CD4-positive, alpha-beta T cell treated with Interleukin-12 subunit alpha and Interleukin-12 subunit beta, for 1 hour (primary cell): ENCODE data around the gene MT1H.
"Not testable (repeated sequence)": the region's sequence is repeated elsewhere in the genome, so short reads cannot be mapped to it uniquely, and the experiment has no call there.

Experiments
- DNase-seq: peaks from one replicate; pipeline ENCODE4 v3.0.0-alpha.2; 2020

Gene MT1H

DNA sequence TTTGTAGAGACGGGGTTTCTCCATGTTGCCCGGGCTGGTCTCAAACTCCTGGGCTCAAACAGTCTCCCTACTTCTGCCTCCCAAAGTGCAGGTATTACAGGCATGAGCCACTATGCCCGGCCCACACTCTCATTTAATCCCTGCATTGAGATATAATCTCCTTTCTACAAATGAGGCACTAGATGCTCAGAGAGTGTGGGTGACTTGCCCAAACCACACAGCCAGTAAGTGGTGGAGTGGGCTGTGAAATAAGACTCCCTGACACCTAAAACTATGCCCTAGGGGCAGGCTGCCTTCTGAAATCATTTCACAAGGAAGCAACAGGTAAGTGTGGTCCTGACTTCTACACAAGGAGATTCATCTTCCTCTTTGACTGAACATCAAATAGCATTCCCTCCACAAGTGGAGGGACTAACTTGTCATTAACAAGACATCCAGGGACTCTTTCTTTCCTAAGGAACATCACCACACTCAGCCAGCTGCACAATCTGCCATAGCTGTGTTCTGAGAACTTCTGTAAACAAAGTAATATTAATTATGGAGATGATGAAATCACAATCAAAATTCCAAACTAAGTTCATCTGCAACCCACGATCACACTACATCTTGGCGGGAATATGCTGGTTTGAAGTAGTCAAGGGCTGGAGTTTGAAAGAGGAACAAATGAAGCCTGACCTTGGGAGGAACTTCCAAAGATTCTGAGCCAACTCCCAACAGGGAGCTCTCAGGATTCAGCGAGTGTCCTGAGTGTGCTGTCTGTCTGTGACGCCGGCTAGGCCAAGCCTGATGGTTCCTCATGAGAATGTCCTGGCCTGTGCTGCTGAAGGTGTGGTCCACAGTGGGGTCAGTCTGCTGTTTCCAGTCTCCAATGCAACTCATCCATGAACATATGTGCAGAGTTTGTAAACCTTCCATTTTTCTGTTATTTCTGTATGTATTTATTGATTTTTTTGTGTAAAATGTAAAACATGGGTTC, 4.0 kb upstream of the MT1H start:
- not testable (repeated sequence) for DNase-seq

DNA sequence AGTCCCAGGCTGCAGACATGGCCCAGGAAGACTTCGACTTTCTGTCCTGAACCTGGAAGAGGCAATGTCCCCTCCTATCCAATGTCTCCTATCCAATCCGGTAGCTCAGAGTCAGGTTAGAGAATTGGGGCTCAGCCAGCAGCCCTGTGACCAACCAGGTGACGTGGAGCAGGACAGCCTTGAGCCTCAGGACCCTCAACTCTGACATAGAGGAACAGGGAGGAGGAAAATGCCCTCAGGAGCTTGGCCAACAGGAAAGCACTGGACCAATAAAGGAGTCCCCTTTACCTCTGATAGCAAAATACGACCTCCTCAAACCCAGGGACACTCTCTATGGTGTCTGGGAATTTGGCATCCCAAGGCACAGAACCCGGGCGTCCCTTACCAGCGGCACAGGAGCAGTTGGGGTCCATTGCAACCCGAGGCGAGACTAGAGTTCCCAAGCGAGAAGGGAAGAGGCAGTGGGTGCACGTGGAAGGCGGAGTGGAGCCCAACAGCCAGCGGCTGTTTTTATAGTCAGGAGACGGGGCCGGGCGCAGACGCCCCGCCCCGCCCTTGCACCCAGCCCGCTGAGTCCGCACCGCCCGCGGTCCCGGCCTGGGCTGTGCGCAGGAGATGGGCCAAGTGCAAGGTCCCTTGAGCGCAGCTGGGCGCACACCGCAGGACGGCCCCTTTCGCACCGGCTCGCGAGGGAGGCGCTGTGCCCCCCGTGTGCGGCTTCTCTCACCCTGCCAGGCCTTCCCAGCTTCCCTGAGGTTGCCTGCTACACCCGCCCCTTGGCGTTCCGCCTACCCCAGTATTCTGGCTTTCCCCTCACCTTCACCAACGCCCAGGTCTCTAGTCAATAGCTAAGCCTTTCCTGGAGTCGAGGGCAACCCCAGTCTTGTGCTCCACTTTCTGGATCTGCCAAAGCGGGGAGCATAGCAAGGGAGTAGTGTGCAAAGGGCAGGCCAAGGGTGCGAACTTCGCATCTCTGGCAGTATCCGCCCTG, 1.7 kb upstream of the MT1H start, which contains the start of gene MT1G:
Gene MT1G (minus strand): TSS at position 485 of the 991 bp plus-strand sequence. CDS start 72 bp downstream, at position 413.
- peak; percentile 9 for DNase-seq

DNA sequence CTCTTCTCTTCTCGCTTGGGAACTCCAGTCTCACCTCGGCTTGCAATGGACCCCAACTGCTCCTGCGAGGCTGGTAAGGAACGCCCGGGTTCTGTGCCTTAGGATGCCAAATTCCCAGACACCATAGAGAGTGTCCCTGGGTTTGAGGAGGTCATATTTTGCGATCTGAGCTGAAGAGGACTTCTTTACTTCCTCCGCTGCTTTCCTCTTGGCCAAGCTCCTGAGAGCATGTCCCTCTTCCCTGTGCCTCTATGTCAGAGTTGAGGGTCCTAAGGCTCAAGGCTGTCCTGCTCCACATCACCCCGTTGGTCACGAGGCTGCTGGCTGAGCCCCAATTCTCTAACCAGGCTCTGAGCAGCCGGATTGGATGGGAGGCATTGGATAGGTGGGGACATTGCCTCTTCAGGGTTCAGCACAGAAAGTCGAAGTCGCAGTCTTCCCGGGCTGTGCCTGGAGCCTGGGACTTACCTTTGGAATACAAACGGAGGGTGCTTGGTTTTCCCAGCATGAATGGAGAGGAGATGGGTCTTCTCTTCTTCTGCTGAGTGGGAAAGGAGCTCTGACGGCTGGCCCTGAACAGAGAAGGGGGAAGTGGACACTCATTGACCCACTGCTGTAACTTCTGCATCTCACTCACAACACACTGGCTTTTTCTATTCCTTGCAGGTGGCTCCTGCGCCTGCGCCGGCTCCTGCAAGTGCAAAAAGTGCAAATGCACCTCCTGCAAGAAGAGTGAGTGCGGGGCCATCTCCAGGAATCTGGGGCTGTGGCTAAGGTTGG, 416 bp downstream of the MT1H start:
- no peak for DNase-seq

DNA sequence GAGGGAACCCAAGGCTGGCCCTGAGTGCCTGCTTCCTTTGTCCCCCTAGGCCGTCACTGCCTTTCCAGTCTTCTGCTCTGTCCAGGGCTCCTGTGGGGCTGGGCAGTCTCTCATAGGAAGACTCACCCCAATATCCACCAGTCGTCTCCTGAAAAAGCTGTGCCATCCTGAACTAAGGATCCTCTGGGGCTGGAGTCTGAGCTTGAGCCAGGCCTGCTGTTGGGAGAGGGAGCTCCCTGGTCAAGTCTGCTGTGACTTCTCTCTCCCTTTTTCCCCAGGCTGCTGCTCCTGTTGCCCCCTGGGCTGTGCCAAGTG, 963 bp downstream of the MT1H start:
- no peak for DNase-seq

DNA sequence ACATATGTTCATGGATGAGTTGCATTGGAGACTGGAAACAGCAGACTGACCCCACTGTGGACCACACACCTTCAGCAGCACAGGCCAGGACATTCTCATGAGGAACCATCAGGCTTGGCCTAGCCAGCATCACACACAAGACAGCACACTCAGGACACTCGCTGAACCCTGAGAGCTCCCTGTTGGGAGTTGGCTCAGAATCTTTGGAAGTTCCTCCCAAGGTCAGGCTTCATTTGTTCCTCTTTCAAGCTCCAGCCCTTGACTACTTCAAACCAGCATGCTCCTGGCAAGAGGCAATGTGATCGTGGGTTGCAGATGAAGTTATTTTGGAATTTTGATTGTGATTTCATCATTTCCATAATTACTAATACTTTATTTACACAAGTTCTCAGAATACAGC, 2.1 kb downstream of the MT1H start:
- DNase-seq = not testable (repeated sequence)

DNA sequence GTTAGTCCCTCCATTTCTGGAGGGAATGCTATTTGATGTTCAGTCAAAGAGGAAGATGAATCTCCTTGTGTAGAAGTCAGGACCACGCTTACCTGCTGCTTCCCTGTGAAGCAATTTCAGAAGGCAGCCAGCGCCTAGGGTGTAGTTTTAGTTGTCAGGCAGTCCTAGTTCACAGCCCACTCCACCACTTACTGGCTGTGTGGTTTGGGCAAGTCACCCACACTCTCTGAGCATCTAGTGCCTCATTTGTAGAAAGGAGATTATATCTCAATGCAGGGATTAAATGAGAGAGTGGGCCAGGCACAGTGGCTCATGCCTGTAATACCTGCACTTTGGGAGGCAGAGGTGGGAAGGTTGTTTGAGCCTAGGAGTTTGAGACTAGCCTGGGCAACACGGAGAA, 2.6 kb downstream of the MT1H start:
- DNase-seq = not testable (repeated sequence)

DNA sequence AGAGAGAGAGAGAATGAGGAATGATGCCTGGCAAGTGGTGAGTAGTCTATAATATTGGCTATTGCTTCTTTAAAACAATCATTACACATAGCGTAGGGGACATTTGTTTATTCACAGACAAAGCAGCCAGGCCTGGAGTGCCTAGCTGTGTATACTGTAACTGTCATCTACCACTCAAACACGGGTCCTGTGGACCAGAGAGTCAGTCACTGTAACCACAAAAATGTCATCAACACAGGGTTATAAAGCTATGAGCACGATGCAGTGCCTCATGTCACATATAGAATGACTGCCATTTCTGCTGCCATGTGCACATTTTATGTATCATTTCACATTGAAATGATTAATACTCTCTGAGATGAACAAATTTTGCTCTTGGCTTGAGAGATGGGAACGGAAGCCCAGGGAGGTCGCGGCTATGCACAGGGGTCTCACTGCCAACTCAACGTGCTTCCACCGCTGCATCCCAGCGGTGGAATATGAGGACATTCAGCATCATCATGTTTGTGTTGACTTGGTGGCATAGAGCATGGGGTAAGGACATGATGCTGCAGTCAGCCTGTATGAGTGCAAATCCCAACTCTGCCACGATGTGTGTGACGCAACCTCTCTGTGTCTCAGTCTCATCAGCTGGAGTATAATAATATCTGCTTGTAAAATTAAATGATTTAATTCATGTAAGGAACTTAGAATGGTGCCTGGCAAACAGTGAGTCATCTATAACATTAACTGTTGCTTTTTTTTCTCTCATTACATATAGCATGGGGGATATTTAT, 3.3 kb downstream of the MT1H start:
- DNase-seq = no peak

DNA sequence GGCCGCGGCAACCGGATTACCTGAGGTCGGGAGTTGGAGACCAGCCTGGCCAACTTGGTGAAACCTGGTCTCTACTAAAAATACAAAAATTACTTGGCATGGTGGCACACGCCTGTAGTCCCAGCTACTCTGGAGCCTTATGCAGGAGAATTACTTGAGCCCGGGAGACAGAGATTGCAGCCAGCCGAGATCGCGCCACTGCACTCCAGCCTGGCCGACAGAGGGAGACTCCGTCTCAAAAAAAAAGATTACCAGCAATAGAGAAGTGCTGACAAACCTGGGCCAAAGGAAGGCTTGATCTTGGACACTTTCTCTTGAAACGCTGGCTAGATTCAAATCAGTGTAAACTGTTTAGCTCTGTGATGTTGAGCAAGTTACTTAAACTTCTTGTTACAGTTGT, 4.3 kb downstream of the MT1H start:
- peak; percentile 30 for DNase-seq

DNA sequence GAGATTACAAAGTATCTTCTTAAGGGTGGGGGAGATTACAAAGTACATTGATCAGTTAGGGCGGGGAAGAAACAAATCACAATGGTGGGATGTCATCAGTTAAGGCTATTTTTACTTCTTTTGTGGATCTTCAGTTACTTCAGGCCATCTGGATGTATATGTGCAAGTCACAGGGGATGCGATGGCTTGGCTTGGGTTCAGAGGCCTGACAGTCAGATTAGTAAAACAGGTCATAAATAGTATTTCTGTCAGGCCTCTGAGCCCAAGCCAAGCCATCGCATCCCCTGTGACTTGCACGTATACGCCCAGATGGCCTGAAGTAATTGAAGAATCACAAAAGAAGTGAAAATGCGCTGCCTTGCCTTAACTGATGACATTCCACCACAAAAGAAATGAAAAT, 5.0 kb downstream of the MT1H start:
- not testable (repeated sequence) for DNase-seq

DNA sequence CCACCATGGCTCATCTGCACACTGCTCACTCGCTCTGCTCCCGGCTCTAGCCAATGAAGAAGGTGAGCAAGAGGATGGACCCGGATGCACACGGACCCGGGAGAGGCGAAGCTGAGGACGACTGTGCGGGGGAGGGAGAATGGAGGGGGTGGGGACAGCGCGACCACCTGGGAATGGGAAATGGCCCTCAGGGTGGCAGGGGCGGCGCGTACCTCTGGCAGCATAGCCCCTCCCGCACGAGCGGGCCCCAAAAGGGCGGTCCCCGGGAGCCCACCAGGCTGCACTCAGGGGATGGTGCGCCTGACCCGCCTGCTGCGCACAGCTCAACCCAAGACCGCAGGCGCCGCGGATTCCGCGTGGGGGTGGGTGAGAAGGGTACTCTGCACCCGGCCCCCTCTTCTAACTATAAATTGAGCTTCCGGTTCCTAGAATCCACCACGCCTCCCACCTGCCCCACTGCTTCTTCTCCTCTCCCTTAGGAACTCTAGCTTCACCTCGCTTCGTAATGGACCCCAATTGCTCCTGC, 6.1 kb downstream of the MT1H start:
- DNase-seq = peak; percentile 34

DNA sequence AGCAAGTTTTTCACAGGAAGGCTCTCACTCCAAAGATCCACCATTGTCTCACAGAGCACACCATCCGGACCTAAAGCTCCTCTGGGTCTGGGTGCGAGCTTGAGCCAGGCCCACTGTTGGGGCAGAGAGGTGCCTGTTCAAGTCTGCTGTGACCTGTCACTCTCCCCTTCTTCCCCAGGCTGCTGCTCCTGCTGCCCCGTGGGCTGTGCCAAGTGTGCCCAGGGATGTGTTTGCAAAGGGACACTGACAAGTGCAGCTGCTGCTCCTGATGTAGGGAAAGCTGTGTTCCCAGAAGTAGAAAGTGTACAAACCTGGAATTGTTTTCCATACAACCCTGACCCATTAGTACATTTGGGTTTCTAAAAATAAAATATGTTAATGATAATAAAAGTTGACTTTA, 7.9 kb downstream of the MT1H start:
- no peak for DNase-seq

DNA sequence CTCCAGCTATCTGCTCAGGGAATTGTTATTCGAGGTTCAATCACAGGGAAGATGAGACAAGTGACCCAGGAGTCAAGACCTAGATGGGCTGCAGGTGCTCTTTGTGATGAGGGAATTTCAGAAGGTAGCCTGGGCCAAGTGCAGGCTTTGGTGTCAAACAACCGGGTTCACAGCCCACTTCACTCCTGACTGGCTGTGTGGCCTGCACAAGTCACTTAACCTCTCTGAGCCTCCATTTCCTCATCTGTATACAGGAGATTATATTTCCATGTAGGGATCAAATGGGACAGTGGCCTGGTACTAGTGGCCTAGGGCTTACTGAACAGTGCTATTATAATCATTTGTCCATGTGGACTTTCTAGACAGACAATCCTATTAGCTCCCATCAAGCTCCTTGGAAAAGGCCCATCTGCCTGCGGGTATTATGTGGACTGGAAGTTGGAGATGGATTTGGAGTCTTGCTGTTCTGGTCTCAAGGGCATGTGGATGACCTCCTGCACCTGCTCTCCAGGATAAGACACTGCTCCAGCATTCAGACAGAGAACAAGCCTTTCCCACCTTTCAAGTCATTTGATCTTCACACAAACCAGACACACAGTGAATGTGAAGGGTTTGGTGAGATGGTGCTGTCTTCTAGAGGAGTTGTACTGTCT, 9.6 kb downstream of the MT1H start:
- no peak for DNase-seq

DNA sequence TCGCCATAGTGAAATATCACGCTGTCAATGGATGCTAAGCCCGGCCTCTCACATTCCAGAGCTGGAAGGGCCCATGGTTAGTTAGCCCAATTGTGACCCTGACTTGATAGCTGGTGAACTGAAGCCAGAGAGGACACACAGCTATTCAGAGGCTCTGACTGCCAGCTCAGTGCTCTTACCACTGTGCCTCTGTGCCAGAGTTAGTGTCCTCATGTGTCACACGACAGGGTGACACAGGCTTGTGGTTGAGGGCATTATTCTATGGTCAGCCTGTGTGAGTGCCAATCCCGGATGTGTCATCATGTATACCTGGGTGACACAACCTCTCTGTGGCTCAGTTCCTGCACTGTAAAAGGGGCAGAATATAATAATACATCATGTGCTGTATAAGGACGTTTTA, 10.2 kb downstream of the MT1H start:
- no peak for DNase-seq

DNA sequence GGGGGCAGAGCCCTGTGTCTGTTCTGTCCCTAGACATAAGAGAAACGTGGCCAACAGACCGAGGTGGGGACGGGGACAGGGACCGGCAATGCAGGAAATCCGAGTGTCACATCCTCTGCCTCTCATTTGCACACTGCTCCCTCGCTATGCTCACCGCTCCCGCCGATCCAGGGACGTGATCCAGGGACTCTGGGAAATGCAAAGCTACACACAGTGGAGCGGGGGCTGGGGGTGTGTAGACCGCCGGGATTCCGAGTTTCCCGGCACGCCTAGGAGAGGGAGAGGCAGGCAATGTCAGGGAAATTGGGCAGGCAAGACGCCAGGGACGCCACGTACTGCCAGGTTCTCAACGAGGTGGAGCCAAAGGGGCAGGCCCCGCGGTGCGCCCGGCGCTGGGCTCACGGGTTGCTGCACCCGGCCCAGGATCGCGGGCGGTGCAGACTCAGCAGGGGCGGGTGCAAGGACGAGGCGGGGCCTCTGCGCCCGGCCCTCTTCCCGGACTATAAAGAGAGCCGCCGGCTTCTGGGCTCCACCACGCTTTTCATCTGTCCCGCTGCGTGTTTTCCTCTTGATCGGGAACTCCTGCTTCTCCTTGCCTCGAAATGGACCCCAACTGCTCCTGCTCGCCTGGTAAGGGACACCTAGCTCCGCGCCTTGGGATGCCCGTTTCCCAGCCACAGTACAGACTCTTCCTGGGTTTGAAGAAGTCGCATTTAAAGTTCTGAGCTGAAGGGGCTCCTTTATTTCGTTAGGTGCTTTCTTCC, 12.5 kb downstream of the MT1H start, which contains the start of gene MT1X:
Gene MT1X (plus strand): TSS at position 532 of the 764 bp plus-strand sequence. CDS start 71 bp downstream, at position 603.
- DNase-seq = peak; percentile 89

DNA sequence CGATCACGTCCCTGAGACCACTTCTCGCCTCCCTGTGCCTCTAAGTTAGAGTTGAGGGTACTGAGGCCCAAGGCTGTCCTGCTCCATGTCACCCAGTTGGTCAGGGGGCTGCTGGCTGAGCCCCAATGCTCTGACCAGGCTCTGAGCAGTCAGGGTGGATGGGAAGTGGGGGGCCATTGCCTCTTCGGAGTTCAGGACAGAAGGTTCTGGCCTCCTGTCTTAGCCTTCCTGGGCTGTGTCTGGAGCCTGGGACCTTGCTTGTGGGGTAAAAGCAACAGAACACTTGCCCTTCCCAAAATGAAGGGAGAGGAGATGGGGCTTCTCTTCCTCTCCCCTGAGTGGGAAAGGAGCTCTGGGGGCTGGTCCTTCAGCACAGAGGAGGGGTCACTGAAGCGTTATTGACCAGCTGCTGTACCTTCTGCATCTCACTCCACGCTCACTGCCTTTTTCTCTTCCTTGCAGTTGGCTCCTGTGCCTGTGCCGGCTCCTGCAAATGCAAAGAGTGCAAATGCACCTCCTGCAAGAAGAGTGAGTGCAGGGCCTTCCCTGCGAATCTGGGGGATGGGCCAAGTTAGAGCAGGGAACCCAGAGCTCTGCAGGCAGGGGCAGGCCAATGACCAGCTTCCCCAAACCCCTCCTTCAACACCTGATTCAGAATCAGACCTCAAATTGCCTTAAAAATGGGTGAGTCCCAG, 13.2 kb downstream of the MT1H start:
- DNase-seq = no peak

DNA sequence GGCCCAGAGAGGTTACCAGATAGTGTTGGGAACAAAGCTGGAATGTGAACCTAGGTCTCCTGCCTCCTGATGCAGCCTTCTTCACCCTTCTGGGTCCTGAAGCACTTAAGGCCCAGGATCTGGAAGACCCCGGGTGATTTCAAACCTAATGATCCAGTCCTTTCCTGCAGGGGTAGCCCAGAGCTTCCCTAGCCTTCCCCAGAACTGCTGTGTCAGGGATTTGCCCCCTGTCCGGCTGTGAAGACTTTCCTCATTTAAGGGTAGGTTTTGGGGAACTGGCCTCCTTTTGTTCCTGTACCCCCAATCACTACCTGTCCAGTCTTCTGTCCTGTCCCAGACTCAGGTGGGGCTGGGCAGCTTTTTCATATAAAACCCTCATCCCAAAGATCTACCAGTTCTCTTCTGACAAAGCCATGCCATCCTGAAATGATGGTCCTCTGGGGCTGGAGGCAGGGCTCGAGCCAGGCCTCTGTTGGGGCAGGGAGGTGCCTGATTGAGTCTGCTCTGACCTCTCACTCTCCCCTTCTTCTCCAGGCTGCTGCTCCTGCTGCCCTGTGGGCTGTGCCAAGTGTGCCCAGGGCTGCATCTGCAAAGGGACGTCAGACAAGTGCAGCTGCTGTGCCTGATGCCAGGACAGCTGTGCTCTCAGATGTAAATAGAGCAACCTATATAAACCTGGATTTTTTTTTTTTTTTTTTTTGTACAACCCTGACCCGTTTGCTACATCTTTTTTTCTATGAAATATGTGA, 14.0 kb downstream of the MT1H start:
- DNase-seq = no peak

DNA sequence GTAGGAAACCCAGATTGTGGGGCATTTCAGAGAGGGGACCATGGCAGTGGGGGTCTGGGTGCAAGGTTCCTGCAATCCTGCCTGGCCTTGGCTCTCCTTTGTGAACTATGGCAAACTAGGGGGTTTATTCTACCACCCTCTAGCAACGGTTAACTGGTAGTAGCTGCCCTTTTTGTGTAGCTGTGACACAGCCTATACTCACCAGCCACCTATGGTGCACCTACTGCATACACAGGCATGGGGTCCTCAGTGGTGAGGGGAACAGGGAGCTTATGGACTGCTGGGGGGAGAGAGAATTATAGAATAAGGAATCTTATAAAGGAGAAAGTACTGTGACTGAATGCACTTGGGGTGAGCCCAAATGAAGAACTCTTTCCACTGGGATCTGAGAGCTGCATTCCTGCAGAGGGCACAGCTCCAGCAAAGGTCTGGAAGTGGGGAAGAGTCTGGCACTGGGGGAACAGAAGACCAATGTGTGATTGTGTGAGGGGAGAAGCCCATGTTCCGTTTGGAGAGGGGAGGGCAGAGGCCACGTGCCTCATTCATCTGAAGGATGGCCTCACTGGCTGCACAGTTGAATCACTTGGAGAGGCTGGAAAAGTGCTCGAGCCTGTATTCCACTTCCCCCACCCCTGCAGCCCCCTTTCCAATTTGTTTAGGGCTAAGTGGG, 14.8 kb downstream of the MT1H start:
- DNase-seq = no peak

DNA sequence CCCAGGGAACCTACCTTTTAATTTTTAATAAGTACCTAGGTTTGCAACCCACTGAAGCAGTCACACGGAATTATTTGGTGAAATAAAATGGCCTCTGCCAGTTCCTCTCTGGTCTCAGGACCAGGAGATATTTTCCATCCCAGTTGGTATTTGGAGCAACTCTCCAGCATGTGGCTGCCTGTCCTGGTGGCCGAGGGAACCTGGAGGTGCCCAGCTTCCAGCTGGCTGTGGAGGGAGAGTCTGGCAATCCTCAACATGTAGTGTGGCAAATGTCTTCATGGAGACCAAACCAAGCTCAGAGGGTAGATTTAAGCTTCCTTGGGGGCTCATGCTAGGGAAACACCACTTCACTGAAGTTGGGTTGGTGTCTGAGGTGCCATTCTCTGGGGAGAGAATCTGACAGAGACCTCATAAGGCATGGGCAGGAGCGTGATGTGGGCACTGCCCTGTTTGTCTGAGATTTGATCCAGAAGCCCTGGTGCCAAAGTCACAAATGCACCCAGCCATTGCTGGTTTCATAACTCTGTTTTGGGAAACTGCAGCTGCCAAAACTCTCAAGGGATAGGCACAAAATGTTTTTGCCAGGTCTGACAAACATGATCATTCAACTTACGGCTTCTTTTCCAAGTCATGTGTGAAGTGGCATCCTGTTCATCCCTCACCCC, 15.4 kb downstream of the MT1H start:
- no peak for DNase-seq
